Activated B cell treated with CpG ODN at 0.5 μM for 24 hours (primary cell): ENCODE data around the gene CCNF. TPM values are rescaled to one million over a fixed set of nuclear protein-coding genes. Genes with fewer than 3 reads are reported as not detected.

Experiments used
- ATAC-seq: fragments of 200-7000 bp; cut with Tn5 transposase; one replicate; pipeline ENCODE4 v1.10.0; 2021; ENCODE audit warnings: low read depth, mild to moderate bottlenecking, moderate library complexity
- CTCF ChIA-PET: fragments of 350-600 bp; sonication (Branson Sonifier 250); formaldehyde crosslinking; loops from one replicate; lab custom pipeline; 2021; ENCODE audit warnings: antibody characterized with exemption; lab: Charles Lee
- POLR2A ChIA-PET: fragments of 350-600 bp; sonication (Branson Sonifier 250); formaldehyde crosslinking; loops from one replicate; lab custom pipeline; 2021; ENCODE audit warnings: antibody characterized with exemption; lab: Charles Lee
- DNase-seq: peaks from one replicate; pipeline ENCODE4 v3.0.0; 2022
- H3K27ac Mint-ChIP-seq: one replicate; pipeline ENCODE4 v1.8.0; 2020; ENCODE audit warnings: mixed read lengths
- H3K27me3 Mint-ChIP-seq: one replicate; pipeline ENCODE4 v1.8.0; 2021; ENCODE audit warnings: mixed read lengths
- H3K36me3 Mint-ChIP-seq: one replicate; pipeline ENCODE4 v1.8.0; 2021; ENCODE audit warnings: low read depth, mixed read lengths
- H3K4me1 Mint-ChIP-seq: one replicate; pipeline ENCODE4 v1.8.0; 2021; ENCODE audit warnings: mixed read lengths
- H3K4me3 Mint-ChIP-seq: one replicate; pipeline ENCODE4 v1.8.0; 2020; ENCODE audit warnings: mild to moderate bottlenecking, mixed read lengths
- H3K9me3 Mint-ChIP-seq: one replicate; pipeline ENCODE4 v1.8.0; 2020; ENCODE audit warnings: mixed read lengths
- CTCF ChIP-seq: fragments of 200-600 bp; IDR thresholded peaks from one replicate; pipeline ENCODE4 v1.8.0; 2022; ENCODE audit warnings: antibody characterized with exemption, mild to moderate bottlenecking
- intact Hi-C: fragments of 100-400 bp; cut with micrococcal nuclease; formaldehyde crosslinking; loops from one replicate; pipeline ENCODE4 v1.15.1; 2024
- total RNA-seq: library from RNA; stranded (reverse); gene quantifications from 2 replicates; pipeline ENCODE4 v1.2.3, GENCODE V29; 2022

Gene CCNF
- total RNA-seq, 1 donor from 2014 or later, result 5.5 TPM

GRCh38 chr16:2456551-2457153 is 27.4 kb downstream of the CCNF start:
- TF ChIP-seq CTCF, result no peak
- H3K4me1 Mint-ChIP-seq, result peaks cover 9% of the 10 kb centered on the region
- no peak for DNase-seq
- CTCF ChIA-PET, result no interaction called here
- intact Hi-C loops, result no loop called here
- POLR2A ChIA-PET, result interaction anchor here (0.9 kb wide), 1 partner anchor 27 kb away, joined by 3 read pairs; no protein-coding TSS in a partner anchor
- no peak for ATAC-seq
- H3K27me3 Mint-ChIP-seq, result no peaks in the 10 kb centered on the region
- no peaks in the 10 kb centered on the region for H3K9me3 Mint-ChIP-seq
- H3K27ac Mint-ChIP-seq, result no peak overlapping the region
- H3K36me3 Mint-ChIP-seq, result peaks cover 13% of the 10 kb centered on the region
- H3K4me3 Mint-ChIP-seq, result no peak overlapping the region

- POLR2A ChIA-PET, result no interaction called here
- H3K27me3 Mint-ChIP-seq, result no peaks in the 10 kb centered on the region
- no peak for TF ChIP-seq CTCF
- intact Hi-C loops, result no loop called here
- H3K4me3 Mint-ChIP-seq, result no peak overlapping the region
- H3K27ac Mint-ChIP-seq, result no peak overlapping the region
- no peaks in the 10 kb centered on the region for H3K9me3 Mint-ChIP-seq
- ATAC-seq (no peak), DNase-seq (no peak)
- peaks cover 9% of the 10 kb centered on the region for H3K4me1 Mint-ChIP-seq
- H3K36me3 Mint-ChIP-seq, result peaks cover 11% of the 10 kb centered on the region
- CTCF ChIA-PET, result no interaction called here
These were observed 28.0 kb downstream of the CCNF start for GRCh38 chr16:2457267-2457666.

GRCh38 chr16:2457946-2458345 is 28.7 kb downstream of the CCNF start:
- DNase-seq, result no peak
- ChIA-PET POLR2A (no interaction called here), CTCF (no interaction called here)
- Mint-ChIP-seq H3K27me3 (no peaks in the 10 kb centered on the region), H3K36me3 (peaks cover 10% of the 10 kb centered on the region), H3K9me3 (no peaks in the 10 kb centered on the region), H3K4me1 (peaks cover 9% of the 10 kb centered on the region), H3K27ac (no peak overlapping the region), H3K4me3 (no peak overlapping the region)
- TF ChIP-seq CTCF, result no peak
- no peak for ATAC-seq
- intact Hi-C loops, result no loop called here

GRCh38 chr16:2458887-2459646 is 29.8 kb downstream of the CCNF start:
- Mint-ChIP-seq H3K9me3 (no peaks in the 10 kb centered on the region), H3K4me3 (peak overlapping the region; percentile 86), H3K27me3 (no peaks in the 10 kb centered on the region), H3K36me3 (peaks cover 4% of the 10 kb centered on the region), H3K27ac (peak overlapping the region; percentile 73), H3K4me1 (peaks cover 9% of the 10 kb centered on the region)
- ATAC-seq (no peak), DNase-seq (no peak)
- ChIA-PET CTCF (interaction anchor here (1.1 kb wide), 1 partner anchor 42 kb away, joined by 5 read pairs; no protein-coding TSS in a partner anchor), POLR2A (interaction anchor here (0.5 to 1.5 kb wide), 12 partner anchors 10 to 319 kb away, joined by 3 to 9 read pairs (median 6); partner anchors contain the start of genes ATP6V0C, RNPS1, TBC1D24 and TRAF7)
- TF ChIP-seq CTCF, result no peak
- intact Hi-C loops, result loop anchor here (1.0 kb wide), 1 partner anchor 28 kb away; no protein-coding TSS in a partner anchor
